ENCODE measurements around the gene GH1.

The GH1 gene

GRCh38 chr17:63944736-63945499 lies 26.3 kb upstream of the GH1 start:
- no peak for DNase-seq (ENCODE audit: low spot score)

- no peak for DNase-seq (ENCODE audit: low spot score)
Observed at GRCh38 chr17:63943745-63944144, 25.1 kb upstream of the GH1 start.

GRCh38 chr17:63942309-63942985 lies 23.8 kb upstream of the GH1 start:
- DNase-seq (ENCODE audit: low spot score): no peak

- no peak for DNase-seq (ENCODE audit: low spot score)
Observed at GRCh38 chr17:63941751-63942150, 23.1 kb upstream of the GH1 start.

GRCh38 chr17:63941162-63941561 lies 22.5 kb upstream of the GH1 start:
- no peak for DNase-seq (ENCODE audit: low spot score)

- DNase-seq (ENCODE audit: low spot score): no peak
Observed at GRCh38 chr17:63940584-63940983, 21.9 kb upstream of the GH1 start.

- no peak for DNase-seq (ENCODE audit: low spot score)
Observed at GRCh38 chr17:63939884-63940283, 21.2 kb upstream of the GH1 start.

- no peak for DNase-seq (ENCODE audit: low spot score)
Observed at GRCh38 chr17:63939401-63939800, 20.8 kb upstream of the GH1 start.

- no peak for DNase-seq (ENCODE audit: low spot score)
Observed at GRCh38 chr17:63937920-63938319, 19.3 kb upstream of the GH1 start.

GRCh38 chr17:63937319-63937718 lies 18.7 kb upstream of the GH1 start:
- DNase-seq (ENCODE audit: low spot score): no peak

- DNase-seq (ENCODE audit: low spot score): no peak
Observed at GRCh38 chr17:63934183-63935112, 15.8 kb upstream of the GH1 start.

GRCh38 chr17:63933598-63933997 lies 15.0 kb upstream of the GH1 start:
- DNase-seq (ENCODE audit: low spot score): no peak

GRCh38 chr17:63932721-63933120 lies 14.1 kb upstream of the GH1 start:
- DNase-seq (ENCODE audit: low spot score): no peak

GRCh38 chr17:63931981-63932561 lies 13.4 kb upstream of the GH1 start, which contains the start of gene CD79B:
TSS of gene CD79B (minus strand) at chr17:63932331. CDS start at chr17:63932261, 70 bp downstream.
- DNase-seq (ENCODE audit: low spot score): no peak

GRCh38 chr17:63930951-63931575 lies 12.4 kb upstream of the GH1 start:
- no peak for DNase-seq (ENCODE audit: low spot score)

- DNase-seq (ENCODE audit: low spot score): no peak
Observed at GRCh38 chr17:63929860-63930766, 11.5 kb upstream of the GH1 start.

GRCh38 chr17:63928966-63929695 lies 10.5 kb upstream of the GH1 start:
- DNase-seq (ENCODE audit: low spot score): no peak

GRCh38 chr17:63928172-63928666 lies 9.6 kb upstream of the GH1 start:
- DNase-seq (ENCODE audit: low spot score): no peak

- DNase-seq (ENCODE audit: low spot score): no peak
Observed at GRCh38 chr17:63927464-63928171, 9.0 kb upstream of the GH1 start.

Data from D341Med (cell line).